PFSK-1 (cell line): ENCODE results near the gene THYN1.
A peak's percentile ranks its signal among the peaks of the same experiment; 100 is the strongest.

Experiments
- FOXP2 ChIP-seq: optimal IDR thresholded peaks from 2 replicates; pipeline ENCODE3; 2011; ENCODE audit warnings: borderline replicate concordance, control low read depth, inconsistent platforms; ENCODE audit not compliant: insufficient read depth; ENCODE audit errors: extremely low read length, extremely low read depth
- POLR2AphosphoS5 ChIP-seq: IDR thresholded peaks from 2 replicates; pipeline ENCODE4 v1.6.1; 2012; ENCODE audit warnings: low read depth, mild to moderate bottlenecking, control low read depth, low read length, moderate library complexity
- REST ChIP-seq, 2 experiments: IDR thresholded peaks; 2 replicates each; pipeline versions ENCODE4 v1.6.1 to v1.8.0; 2011 to 2012; ENCODE audit warnings: low read depth in 2 of 2, low read length in 2 of 2, control low read depth in 1 of 2, inconsistent platforms in 1 of 2, mild to moderate bottlenecking in 1 of 2, moderate library complexity in 1 of 2; ENCODE audit not compliant: insufficient read depth in 1 of 2
- SIN3A ChIP-seq: IDR thresholded peaks from 2 replicates; pipeline ENCODE4 v1.6.1; 2012; ENCODE audit warnings: mild to moderate bottlenecking, low read length, moderate library complexity, borderline replicate concordance; ENCODE audit not compliant: insufficient read depth
- TAF1 ChIP-seq: IDR thresholded peaks from 2 replicates; pipeline ENCODE4 v1.6.1; 2012; ENCODE audit warnings: low read length, control low read depth, borderline replicate concordance; ENCODE audit not compliant: insufficient read depth

THYN1 gene

GRCh38 chr11:134228625-134229024 lies 24.5 kb downstream of the THYN1 start:
- TF ChIP-seq POLR2AphosphoS5 (no peak), FOXP2 (no peak), REST (IDR thresholded peaks at IDR 0.05; ENCODE audit: insufficient read depth in 1 of 2, low read depth in 2 of 2, low read length in 2 of 2) (no peak), TAF1 (no peak), SIN3A (no peak)

GRCh38 chr11:134226806-134227325 lies 26.3 kb downstream of the THYN1 start:
- TF ChIP-seq FOXP2 (no peak), POLR2AphosphoS5 (no peak), REST (IDR thresholded peaks at IDR 0.05; ENCODE audit: insufficient read depth in 1 of 2, low read depth in 2 of 2, low read length in 2 of 2) (no peak), SIN3A (no peak), TAF1 (no peak)

GRCh38 chr11:134224710-134225664 lies 28.2 kb downstream of the THYN1 start:
- no peak for TF ChIP-seq TAF1
- no peak for TF ChIP-seq FOXP2
- TF ChIP-seq SIN3A = peak; percentile 57; the same call in 1 of the 2 replicates
- no peak for TF ChIP-seq POLR2AphosphoS5

GRCh38 chr11:134223836-134224709 lies 29.1 kb downstream of the THYN1 start, which contains the start of the genes NCAPD3 and VPS26B:
Gene NCAPD3, minus strand, starts transcription at chr11:134223967. Its CDS starts 41 bp downstream, at chr11:134223926.
Gene VPS26B, plus strand, starts transcription at chr11:134224671. Its CDS starts 452 bp downstream, at chr11:134225123.
- TF ChIP-seq FOXP2 = peak; percentile 88
- no peak for TF ChIP-seq REST (IDR thresholded peaks at IDR 0.05; ENCODE audit: insufficient read depth in 1 of 2, low read depth in 2 of 2, low read length in 2 of 2)
- peak; percentile 87; the same call in 1 of the 2 replicates for TF ChIP-seq TAF1
- TF ChIP-seq SIN3A = 0 out of 2 replicates have a peak, but pooled peaks have one; percentile 73
- TF ChIP-seq POLR2AphosphoS5 = peak; percentile 91
